HEK293 (cell line): ENCODE data around the gene TMOD4.

ENCODE experiments used
- SP7 ChIP-seq: fragments of 450-650 bp; formaldehyde crosslinking; IDR thresholded peaks from 2 replicates; pipeline ENCODE4 v1.5.1; 2016; ENCODE audit warnings: missing biosample characterization, missing genetic modification characterization
- YY2 ChIP-seq: fragments of 450-650 bp; formaldehyde crosslinking; IDR thresholded peaks from 2 replicates; pipeline ENCODE4 v1.5.1; 2016; ENCODE audit warnings: missing biosample characterization, missing genetic modification characterization
- ZFHX2 ChIP-seq: fragments of 450-650 bp; formaldehyde crosslinking; conservative IDR thresholded peaks from 2 replicates; pipeline ENCODE4 v1.5.1; 2016; ENCODE audit warnings: missing biosample characterization, missing genetic modification characterization
- ZFP41 ChIP-seq: fragments of 450-650 bp; formaldehyde crosslinking; IDR thresholded peaks from 2 replicates; pipeline ENCODE4 v1.5.1; 2016; ENCODE audit warnings: missing biosample characterization, missing genetic modification characterization, borderline replicate concordance
- ZNF140 ChIP-seq: fragments of 450-650 bp; formaldehyde crosslinking; IDR thresholded peaks from 2 replicates; pipeline ENCODE4 v1.5.1; 2016; ENCODE audit warnings: missing biosample characterization, missing genetic modification characterization
- ZNF155 ChIP-seq: fragments of 450-650 bp; formaldehyde crosslinking; IDR thresholded peaks from 2 replicates; pipeline ENCODE4 v1.5.1; 2016; ENCODE audit warnings: missing biosample characterization, missing genetic modification characterization
- ZNF266 ChIP-seq: fragments of 450-650 bp; formaldehyde crosslinking; IDR thresholded peaks from 2 replicates; pipeline ENCODE4 v1.5.1; 2016; ENCODE audit warnings: missing biosample characterization, missing genetic modification characterization, low read depth
- ZNF302 ChIP-seq: fragments of 450-650 bp; formaldehyde crosslinking; IDR thresholded peaks from 2 replicates; pipeline ENCODE4 v1.5.1; 2016; ENCODE audit warnings: missing biosample characterization, missing genetic modification characterization, low read depth
- ZNF366 ChIP-seq: fragments of 450-650 bp; formaldehyde crosslinking; conservative IDR thresholded peaks from 2 replicates; pipeline ENCODE4 v1.5.1; 2016; ENCODE audit warnings: missing biosample characterization, missing genetic modification characterization
- ZNF391 ChIP-seq: fragments of 450-650 bp; formaldehyde crosslinking; IDR thresholded peaks from 2 replicates; pipeline ENCODE4 v1.5.1; 2016; ENCODE audit warnings: low read depth, missing biosample characterization, missing genetic modification characterization, borderline replicate concordance
- ZNF473 ChIP-seq: fragments of 450-650 bp; formaldehyde crosslinking; IDR thresholded peaks from 2 replicates; pipeline ENCODE4 v1.5.1; 2017; ENCODE audit warnings: missing biosample characterization, missing genetic modification characterization
- ZNF585B ChIP-seq: fragments of 450-650 bp; formaldehyde crosslinking; IDR thresholded peaks from 2 replicates; pipeline ENCODE4 v1.5.1; 2016; ENCODE audit warnings: missing biosample characterization, missing genetic modification characterization
- ZNF626 ChIP-seq: fragments of 450-650 bp; sonication (Bioruptor Pico); formaldehyde crosslinking; IDR thresholded peaks from 2 replicates; pipeline ENCODE4 v1.5.1; 2018; ENCODE audit warnings: missing biosample characterization, missing genetic modification characterization, inconsistent platforms
- ZNF707 ChIP-seq: fragments of 450-650 bp; formaldehyde crosslinking; IDR thresholded peaks from 2 replicates; pipeline ENCODE4 v1.5.1; 2016; ENCODE audit warnings: missing biosample characterization, missing genetic modification characterization
- ZNF747 ChIP-seq: fragments of 450-650 bp; formaldehyde crosslinking; IDR thresholded peaks from 2 replicates; pipeline ENCODE4 v1.5.1; 2016; ENCODE audit warnings: missing biosample characterization, missing genetic modification characterization
- ZNF76 ChIP-seq: fragments of 450-650 bp; formaldehyde crosslinking; IDR thresholded peaks from 2 replicates; pipeline ENCODE4; 2016; ENCODE audit warnings: low read depth, missing biosample characterization, missing genetic modification characterization, borderline replicate concordance
- ZNF785 ChIP-seq: fragments of 450-650 bp; formaldehyde crosslinking; IDR thresholded peaks from 2 replicates; pipeline ENCODE4 v1.5.1; 2016; ENCODE audit warnings: missing biosample characterization, missing genetic modification characterization
- ZSCAN30 ChIP-seq: fragments of 450-650 bp; IDR thresholded peaks from 2 replicates; pipeline ENCODE4 v1.5.1; 2018; ENCODE audit warnings: missing biosample characterization, mild to moderate bottlenecking, missing genetic modification characterization, moderate library complexity
- TF ChIP-seq, protein P1 (sequence below): fragments of 450-650 bp; formaldehyde crosslinking; IDR thresholded peaks from 2 replicates; pipeline ENCODE4 v1.5.1; 2016; ENCODE audit warnings: missing biosample characterization, missing genetic modification characterization
- TF ChIP-seq, protein P2 (sequence below): fragments of 450-650 bp; formaldehyde crosslinking; IDR thresholded peaks from 2 replicates; pipeline ENCODE4 v1.5.0; 2017; ENCODE audit warnings: missing biosample characterization, missing genetic modification characterization, borderline replicate concordance
- TF ChIP-seq, protein P3 (sequence below): fragments of 450-650 bp; formaldehyde crosslinking; IDR thresholded peaks from 2 replicates; pipeline ENCODE4 v1.5.1; 2017; ENCODE audit warnings: missing biosample characterization, mild to moderate bottlenecking, missing genetic modification characterization, moderate library complexity
- TF ChIP-seq, protein P4 (sequence below): fragments of 450-650 bp; formaldehyde crosslinking; IDR thresholded peaks from 2 replicates; pipeline ENCODE4 v1.5.1; 2016; ENCODE audit warnings: missing biosample characterization, missing genetic modification characterization
- TF ChIP-seq, protein P5 (sequence below): fragments of 450-650 bp; formaldehyde crosslinking; IDR thresholded peaks from 2 replicates; pipeline ENCODE4 v1.5.1; 2016; ENCODE audit warnings: missing biosample characterization, missing genetic modification characterization
- TF ChIP-seq, protein P6 (sequence below): sonication (generic); formaldehyde crosslinking; IDR thresholded peaks from 2 replicates; pipeline ENCODE4 v1.8.1; 2022; ENCODE audit warnings: mild to moderate bottlenecking, moderate library complexity, missing genetic modification reagents
- TF ChIP-seq, protein P7 (sequence below): fragments of 450-650 bp; formaldehyde crosslinking; IDR thresholded peaks from 2 replicates; pipeline ENCODE4 v1.5.1; 2017; ENCODE audit warnings: missing biosample characterization, missing genetic modification characterization

Gene TMOD4

DNA sequence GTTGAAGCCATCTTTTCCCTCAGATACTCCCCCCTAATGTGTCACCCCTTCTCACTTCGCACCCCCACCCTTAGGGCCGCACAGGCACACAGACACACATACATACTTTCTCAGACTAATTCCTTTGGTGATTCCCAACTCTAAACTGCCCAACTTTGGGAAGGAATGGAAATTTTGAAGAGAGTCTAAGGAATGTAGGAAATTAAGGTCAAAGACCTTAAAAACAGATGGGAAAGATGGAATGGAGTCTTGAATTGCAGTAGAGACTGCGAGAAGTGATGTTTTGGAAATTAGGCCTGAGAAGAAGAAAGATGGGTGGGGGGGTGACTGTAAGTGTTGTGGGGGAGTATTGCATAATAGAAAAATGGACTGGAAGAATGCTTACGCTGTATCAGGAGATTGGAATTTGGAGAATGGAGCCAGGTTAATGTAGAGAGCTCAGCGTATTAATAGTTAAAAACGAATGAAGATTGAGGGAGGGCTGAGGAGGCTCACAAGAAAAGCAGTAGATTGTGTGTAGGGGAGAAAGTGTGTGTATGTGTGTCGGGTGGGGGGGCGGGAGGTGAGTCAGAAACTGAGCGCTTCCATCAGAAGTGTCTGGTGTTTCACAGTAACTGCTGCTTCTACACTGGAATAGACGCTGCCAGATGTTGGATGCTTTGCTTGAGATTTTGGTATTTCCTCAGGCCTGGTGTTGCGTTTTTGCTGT is 24.2 kb upstream of the TMOD4 start (continued):
- TF ChIP-seq ZNF302 (tag by site-specific recombination), result no peak
- TF ChIP-seq ZNF391 (tag by site-specific recombination), result no peak
- TF ChIP-seq ZNF76 (tag by site-specific recombination), result no peak
- TF ChIP-seq, protein P1, sequence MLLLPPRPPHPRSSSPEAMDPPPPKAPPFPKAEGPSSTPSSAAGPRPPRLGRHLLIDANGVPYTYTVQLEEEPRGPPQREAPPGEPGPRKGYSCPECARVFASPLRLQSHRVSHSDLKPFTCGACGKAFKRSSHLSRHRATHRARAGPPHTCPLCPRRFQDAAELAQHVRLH (tag by site-specific recombination), result no peak
- TF ChIP-seq ZSCAN30, result no peak
- TF ChIP-seq ZNF707 (tag by site-specific recombination), result no peak
- TF ChIP-seq ZNF366 (tag by site-specific recombination), result peak; percentile 41; the same call in 1 of the 2 replicates
- TF ChIP-seq, protein P2, sequence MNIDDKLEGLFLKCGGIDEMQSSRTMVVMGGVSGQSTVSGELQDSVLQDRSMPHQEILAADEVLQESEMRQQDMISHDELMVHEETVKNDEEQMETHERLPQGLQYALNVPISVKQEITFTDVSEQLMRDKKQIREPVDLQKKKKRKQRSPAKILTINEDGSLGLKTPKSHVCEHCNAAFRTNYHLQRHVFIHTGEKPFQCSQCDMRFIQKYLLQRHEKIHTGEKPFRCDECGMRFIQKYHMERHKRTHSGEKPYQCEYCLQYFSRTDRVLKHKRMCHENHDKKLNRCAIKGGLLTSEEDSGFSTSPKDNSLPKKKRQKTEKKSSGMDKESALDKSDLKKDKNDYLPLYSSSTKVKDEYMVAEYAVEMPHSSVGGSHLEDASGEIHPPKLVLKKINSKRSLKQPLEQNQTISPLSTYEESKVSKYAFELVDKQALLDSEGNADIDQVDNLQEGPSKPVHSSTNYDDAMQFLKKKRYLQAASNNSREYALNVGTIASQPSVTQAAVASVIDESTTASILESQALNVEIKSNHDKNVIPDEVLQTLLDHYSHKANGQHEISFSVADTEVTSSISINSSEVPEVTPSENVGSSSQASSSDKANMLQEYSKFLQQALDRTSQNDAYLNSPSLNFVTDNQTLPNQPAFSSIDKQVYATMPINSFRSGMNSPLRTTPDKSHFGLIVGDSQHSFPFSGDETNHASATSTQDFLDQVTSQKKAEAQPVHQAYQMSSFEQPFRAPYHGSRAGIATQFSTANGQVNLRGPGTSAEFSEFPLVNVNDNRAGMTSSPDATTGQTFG (tag by site-specific recombination), result no peak
- TF ChIP-seq ZNF155, result no peak
- TF ChIP-seq ZNF747 (tag by site-specific recombination), result no peak
- peak; percentile 24; the same call in 1 of the 2 replicates for TF ChIP-seq SP7
- TF ChIP-seq ZNF626 (tag by site-specific recombination), result no peak
- 0 out of 2 replicates have a peak, but pooled peaks have one; percentile 8 for TF ChIP-seq ZFHX2 (tag by site-specific recombination)
- TF ChIP-seq, protein P3, sequence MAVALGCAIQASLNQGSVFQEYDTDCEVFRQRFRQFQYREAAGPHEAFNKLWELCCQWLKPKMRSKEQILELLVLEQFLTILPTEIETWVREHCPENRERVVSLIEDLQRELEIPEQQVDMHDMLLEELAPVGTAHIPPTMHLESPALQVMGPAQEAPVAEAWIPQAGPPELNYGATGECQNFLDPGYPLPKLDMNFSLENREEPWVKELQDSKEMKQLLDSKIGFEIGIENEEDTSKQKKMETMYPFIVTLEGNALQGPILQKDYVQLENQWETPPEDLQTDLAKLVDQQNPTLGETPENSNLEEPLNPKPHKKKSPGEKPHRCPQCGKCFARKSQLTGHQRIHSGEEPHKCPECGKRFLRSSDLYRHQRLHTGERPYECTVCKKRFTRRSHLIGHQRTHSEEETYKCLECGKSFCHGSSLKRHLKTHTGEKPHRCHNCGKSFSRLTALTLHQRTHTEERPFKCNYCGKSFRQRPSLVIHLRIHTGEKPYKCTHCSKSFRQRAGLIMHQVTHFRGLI, result no peak
- TF ChIP-seq, protein P4, sequence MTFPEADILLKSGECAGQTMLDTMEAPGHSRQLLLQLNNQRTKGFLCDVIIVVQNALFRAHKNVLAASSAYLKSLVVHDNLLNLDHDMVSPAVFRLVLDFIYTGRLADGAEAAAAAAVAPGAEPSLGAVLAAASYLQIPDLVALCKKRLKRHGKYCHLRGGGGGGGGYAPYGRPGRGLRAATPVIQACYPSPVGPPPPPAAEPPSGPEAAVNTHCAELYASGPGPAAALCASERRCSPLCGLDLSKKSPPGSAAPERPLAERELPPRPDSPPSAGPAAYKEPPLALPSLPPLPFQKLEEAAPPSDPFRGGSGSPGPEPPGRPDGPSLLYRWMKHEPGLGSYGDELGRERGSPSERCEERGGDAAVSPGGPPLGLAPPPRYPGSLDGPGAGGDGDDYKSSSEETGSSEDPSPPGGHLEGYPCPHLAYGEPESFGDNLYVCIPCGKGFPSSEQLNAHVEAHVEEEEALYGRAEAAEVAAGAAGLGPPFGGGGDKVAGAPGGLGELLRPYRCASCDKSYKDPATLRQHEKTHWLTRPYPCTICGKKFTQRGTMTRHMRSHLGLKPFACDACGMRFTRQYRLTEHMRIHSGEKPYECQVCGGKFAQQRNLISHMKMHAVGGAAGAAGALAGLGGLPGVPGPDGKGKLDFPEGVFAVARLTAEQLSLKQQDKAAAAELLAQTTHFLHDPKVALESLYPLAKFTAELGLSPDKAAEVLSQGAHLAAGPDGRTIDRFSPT (tag by site-specific recombination), result no peak
- TF ChIP-seq ZNF473 (tag by site-specific recombination), result no peak
- no peak for TF ChIP-seq ZNF140
- TF ChIP-seq ZNF585B, result no peak
- TF ChIP-seq, protein P5, sequence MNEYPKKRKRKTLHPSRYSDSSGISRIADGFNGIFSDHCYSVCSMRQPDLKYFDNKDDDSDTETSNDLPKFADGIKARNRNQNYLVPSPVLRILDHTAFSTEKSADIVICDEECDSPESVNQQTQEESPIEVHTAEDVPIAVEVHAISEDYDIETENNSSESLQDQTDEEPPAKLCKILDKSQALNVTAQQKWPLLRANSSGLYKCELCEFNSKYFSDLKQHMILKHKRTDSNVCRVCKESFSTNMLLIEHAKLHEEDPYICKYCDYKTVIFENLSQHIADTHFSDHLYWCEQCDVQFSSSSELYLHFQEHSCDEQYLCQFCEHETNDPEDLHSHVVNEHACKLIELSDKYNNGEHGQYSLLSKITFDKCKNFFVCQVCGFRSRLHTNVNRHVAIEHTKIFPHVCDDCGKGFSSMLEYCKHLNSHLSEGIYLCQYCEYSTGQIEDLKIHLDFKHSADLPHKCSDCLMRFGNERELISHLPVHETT (tag by site-specific recombination), result no peak
- TF ChIP-seq, protein P6, sequence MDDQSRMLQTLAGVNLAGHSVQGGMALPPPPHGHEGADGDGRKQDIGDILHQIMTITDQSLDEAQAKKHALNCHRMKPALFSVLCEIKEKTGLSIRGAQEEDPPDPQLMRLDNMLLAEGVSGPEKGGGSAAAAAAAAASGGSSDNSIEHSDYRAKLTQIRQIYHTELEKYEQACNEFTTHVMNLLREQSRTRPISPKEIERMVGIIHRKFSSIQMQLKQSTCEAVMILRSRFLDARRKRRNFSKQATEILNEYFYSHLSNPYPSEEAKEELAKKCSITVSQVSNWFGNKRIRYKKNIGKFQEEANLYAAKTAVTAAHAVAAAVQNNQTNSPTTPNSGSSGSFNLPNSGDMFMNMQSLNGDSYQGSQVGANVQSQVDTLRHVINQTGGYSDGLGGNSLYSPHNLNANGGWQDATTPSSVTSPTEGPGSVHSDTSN (CRISPR knock-in tag), result no peak
- no peak for TF ChIP-seq ZNF785 (tag by site-specific recombination)
- TF ChIP-seq, protein P7, sequence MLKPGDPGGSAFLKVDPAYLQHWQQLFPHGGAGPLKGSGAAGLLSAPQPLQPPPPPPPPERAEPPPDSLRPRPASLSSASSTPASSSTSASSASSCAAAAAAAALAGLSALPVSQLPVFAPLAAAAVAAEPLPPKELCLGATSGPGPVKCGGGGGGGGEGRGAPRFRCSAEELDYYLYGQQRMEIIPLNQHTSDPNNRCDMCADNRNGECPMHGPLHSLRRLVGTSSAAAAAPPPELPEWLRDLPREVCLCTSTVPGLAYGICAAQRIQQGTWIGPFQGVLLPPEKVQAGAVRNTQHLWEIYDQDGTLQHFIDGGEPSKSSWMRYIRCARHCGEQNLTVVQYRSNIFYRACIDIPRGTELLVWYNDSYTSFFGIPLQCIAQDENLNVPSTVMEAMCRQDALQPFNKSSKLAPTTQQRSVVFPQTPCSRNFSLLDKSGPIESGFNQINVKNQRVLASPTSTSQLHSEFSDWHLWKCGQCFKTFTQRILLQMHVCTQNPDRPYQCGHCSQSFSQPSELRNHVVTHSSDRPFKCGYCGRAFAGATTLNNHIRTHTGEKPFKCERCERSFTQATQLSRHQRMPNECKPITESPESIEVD (tag by site-specific recombination), result no peak
- TF ChIP-seq ZNF266 (tag by site-specific recombination), result no peak
- no peak for TF ChIP-seq ZFP41 (tag by site-specific recombination)
- TF ChIP-seq YY2 (tag by site-specific recombination), result no peak
